GM12873 (cell line): Measurements from ENCODE around the gene TNRC18.

Experiments used
- CTCF ChIP-seq: IDR thresholded peaks from 2 replicates; pipeline ENCODE4 v1.5.1; 2012; ENCODE audit warnings: low read depth, mild to moderate bottlenecking, moderate library complexity, low read length, control low read depth; ENCODE audit not compliant: insufficient read depth; ENCODE audit errors: missing control alignments

TNRC18 gene

GRCh38 chr7:5382281-5382892, 41.2 kb downstream of the TNRC18 start:
- no peak for TF ChIP-seq CTCF

- no peak for TF ChIP-seq CTCF
Measured at GRCh38 chr7:5381071-5381772, 42.4 kb downstream of the TNRC18 start.

GRCh38 chr7:5380350-5381070, 43.1 kb downstream of the TNRC18 start:
- TF ChIP-seq CTCF = no peak

- TF ChIP-seq CTCF = no peak
Measured at GRCh38 chr7:5379546-5379945, 44.1 kb downstream of the TNRC18 start.

- no peak for TF ChIP-seq CTCF
Measured at GRCh38 chr7:5377816-5378215, 45.8 kb downstream of the TNRC18 start.

- no peak for TF ChIP-seq CTCF
Measured at GRCh38 chr7:5377279-5377678, 46.4 kb downstream of the TNRC18 start.

GRCh38 chr7:5375925-5376324, 47.7 kb downstream of the TNRC18 start:
- TF ChIP-seq CTCF = no peak
